HCT116 (cell line): ENCODE data around the gene GSDMA. TPM values are rescaled to one million over a fixed set of nuclear protein-coding genes. Genes with fewer than 3 reads are reported as not detected.

Experiments used
- CEBPB ChIP-seq: IDR thresholded peaks from 2 replicates; pipeline ENCODE4 v1.6.1; 2012; ENCODE audit warnings: low read depth
- ELF1 ChIP-seq: IDR thresholded peaks from 2 replicates; pipeline ENCODE4 v1.6.1; 2012; ENCODE audit warnings: low read depth, borderline replicate concordance
- EZH2 ChIP-seq: fragments of 200-600 bp; sonication (generic); IDR thresholded peaks from 2 replicates; pipeline ENCODE4 v1.6.1; 2017; ENCODE audit warnings: antibody characterized with exemption, mixed run types
- JUND ChIP-seq: IDR thresholded peaks from 2 replicates; pipeline ENCODE4 v1.6.1; 2012
- MAX ChIP-seq: IDR thresholded peaks from 2 replicates; pipeline ENCODE4 v1.6.1; 2012
- POLR2A ChIP-seq: IDR thresholded peaks from 2 replicates; pipeline ENCODE4 v1.7.0; 2011; ENCODE audit warnings: borderline replicate concordance; ENCODE audit not compliant: insufficient read depth, insufficient read length; ENCODE audit errors: extremely low read depth
- POLR2AphosphoS5 ChIP-seq: IDR thresholded peaks from 2 replicates; pipeline ENCODE4 v1.6.1; 2011; ENCODE audit warnings: mild to moderate bottlenecking, low read depth, low read length, moderate library complexity
- RAD21 ChIP-seq: IDR thresholded peaks from 2 replicates; pipeline ENCODE4 v1.6.1; 2012; ENCODE audit warnings: low read depth, mild to moderate bottlenecking
- SP1 ChIP-seq: IDR thresholded peaks from 2 replicates; pipeline ENCODE4 v1.6.1; 2012; ENCODE audit warnings: low read depth
- SRF ChIP-seq: IDR thresholded peaks from 2 replicates; pipeline ENCODE4 v1.6.1; 2012; ENCODE audit warnings: low read depth
- TCF7L2 ChIP-seq: IDR thresholded peaks from 2 replicates; pipeline ENCODE4 v1.7.0; 2011; ENCODE audit warnings: borderline replicate concordance, inconsistent platforms; ENCODE audit not compliant: insufficient read depth, insufficient read length; ENCODE audit errors: extremely low read depth
- ZFX ChIP-seq: fragments of 450-650 bp; IDR thresholded peaks from 2 replicates; pipeline ENCODE4 v1.6.1; 2017
- total RNA-seq: library from RNA; stranded (reverse); gene quantifications from one replicate; pipeline ENCODE4 v1.2.1, GENCODE V29; 2021; ENCODE audit not compliant: unreplicated experiment
- TF ChIP-seq, protein P1 (sequence below), 3 experiments: fragments of 200-600 bp in 1 of 3; sonication (generic) in 1 of 3; IDR thresholded peaks in 2 of 3; conservative IDR thresholded peaks in 1 of 3; 2 replicates each; pipeline ENCODE4 v1.5.1; 2012 to 2017; ENCODE audit warnings: low read depth in 2 of 3, low read length in 2 of 3, antibody characterized with exemption in 1 of 3, borderline replicate concordance in 1 of 3, control low read depth in 1 of 3, mild to moderate bottlenecking in 1 of 3, mixed read lengths in 1 of 3, mixed run types in 1 of 3, moderate library complexity in 1 of 3; ENCODE audit not compliant: insufficient read depth in 1 of 3

GSDMA gene
- total RNA-seq, 1 experiment from 2014 or later, result not detected

DNA sequence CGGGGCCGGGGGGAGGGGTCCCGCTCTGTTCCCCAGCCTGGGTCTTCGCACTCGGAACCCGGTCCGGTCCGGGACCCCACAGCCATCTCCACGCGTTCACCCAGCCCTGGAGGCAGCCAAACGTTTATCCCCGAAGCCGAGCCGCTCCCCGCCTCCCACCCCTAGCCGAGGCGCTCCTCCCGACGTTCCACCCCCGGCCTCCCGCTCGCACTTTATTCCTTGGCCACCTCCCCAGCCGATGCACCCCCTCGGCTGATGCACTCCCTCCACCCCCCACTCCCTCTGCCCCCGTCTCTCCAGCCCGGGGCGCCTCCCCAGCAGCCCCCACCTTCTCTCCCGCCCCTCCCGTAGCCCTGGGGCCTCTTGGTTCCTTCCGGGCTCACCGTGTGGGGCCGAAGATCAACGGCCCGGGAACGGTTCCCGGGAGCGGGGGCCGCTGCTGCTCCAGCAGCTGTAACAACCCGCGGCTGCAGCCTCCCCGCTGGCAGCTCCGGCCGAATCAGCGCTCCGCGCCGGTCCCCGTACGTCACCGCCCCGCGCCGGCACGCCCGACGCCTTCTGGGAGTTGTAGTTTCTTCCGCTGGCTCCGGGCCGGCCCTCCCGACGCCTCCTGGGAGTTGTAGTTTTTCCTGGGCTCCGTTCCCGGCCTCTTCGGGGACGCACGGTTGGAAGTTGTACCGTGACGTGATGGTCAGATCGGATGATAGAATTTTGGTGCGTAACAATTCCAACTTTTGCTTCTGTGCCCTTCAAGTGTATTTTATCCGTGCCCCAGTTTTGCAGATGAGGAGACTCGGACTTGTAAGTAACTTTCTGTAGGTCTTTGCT lies 35.5 kb upstream of the GSDMA start, which contains the start of the genes LRRC3C and ORMDL3 (continued):
- TF ChIP-seq CEBPB (no peak), MAX (no peak), ELF1 (no peak; the same call in 1 of the 2 replicates), POLR2AphosphoS5 (peak; percentile 88), JUND (no peak), SRF (peak; percentile 97), SP1 (peak; percentile 18; the same call in 1 of the 2 replicates), POLR2A (peak; percentile 31), EZH2 (no peak), TCF7L2 (peak; percentile 7), RAD21 (no peak), ZFX (no peak; the same call in 1 of the 2 replicates)
- TF ChIP-seq, protein P1, sequence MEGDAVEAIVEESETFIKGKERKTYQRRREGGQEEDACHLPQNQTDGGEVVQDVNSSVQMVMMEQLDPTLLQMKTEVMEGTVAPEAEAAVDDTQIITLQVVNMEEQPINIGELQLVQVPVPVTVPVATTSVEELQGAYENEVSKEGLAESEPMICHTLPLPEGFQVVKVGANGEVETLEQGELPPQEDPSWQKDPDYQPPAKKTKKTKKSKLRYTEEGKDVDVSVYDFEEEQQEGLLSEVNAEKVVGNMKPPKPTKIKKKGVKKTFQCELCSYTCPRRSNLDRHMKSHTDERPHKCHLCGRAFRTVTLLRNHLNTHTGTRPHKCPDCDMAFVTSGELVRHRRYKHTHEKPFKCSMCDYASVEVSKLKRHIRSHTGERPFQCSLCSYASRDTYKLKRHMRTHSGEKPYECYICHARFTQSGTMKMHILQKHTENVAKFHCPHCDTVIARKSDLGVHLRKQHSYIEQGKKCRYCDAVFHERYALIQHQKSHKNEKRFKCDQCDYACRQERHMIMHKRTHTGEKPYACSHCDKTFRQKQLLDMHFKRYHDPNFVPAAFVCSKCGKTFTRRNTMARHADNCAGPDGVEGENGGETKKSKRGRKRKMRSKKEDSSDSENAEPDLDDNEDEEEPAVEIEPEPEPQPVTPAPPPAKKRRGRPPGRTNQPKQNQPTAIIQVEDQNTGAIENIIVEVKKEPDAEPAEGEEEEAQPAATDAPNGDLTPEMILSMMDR (IDR thresholded peaks at IDR 0.05 in 2 of 3, conservative IDR thresholded peaks at IDR 0.05 in 1 of 3; ENCODE audit: borderline replicate concordance in 1 of 3, insufficient read depth in 1 of 3, low read depth in 2 of 3, low read length in 2 of 3), result no peak
- TF ChIP-seq, all 23 proteins: peak for 7
